IPS DF 6.9 (cell line): ENCODE results near the gene C5orf46.

Experiments used
- DNase-seq: peaks from one replicate; pipeline ENCODE4 v3.0.0-alpha.2; 2013; ENCODE audit warnings: low read depth, low spot score
- H3K27ac ChIP-seq: one replicate; pipeline ENCODE4 v1.5.1; 2013; ENCODE audit warnings: low read length, control low read depth
- H3K27me3 ChIP-seq: 2 replicates; pipeline ENCODE4 v1.6.1; 2013; ENCODE audit warnings: mild to moderate bottlenecking, low read length; ENCODE audit not compliant: control insufficient read depth, insufficient read depth
- H3K36me3 ChIP-seq: 2 replicates; pipeline ENCODE4 v1.6.1; 2013; ENCODE audit warnings: low read length; ENCODE audit not compliant: control insufficient read depth, insufficient read depth
- H3K4me1 ChIP-seq: 2 replicates; pipeline ENCODE4 v1.6.1; 2013; ENCODE audit warnings: low read length; ENCODE audit not compliant: control insufficient read depth, insufficient read depth
- H3K4me3 ChIP-seq: 2 replicates; pipeline ENCODE4 v1.5.1; 2013; ENCODE audit warnings: mild to moderate bottlenecking, low read length
- H3K9me3 ChIP-seq: 2 replicates; pipeline ENCODE4 v1.6.1; 2013; ENCODE audit warnings: low read length, inconsistent platforms; ENCODE audit not compliant: control insufficient read depth, insufficient read depth
- WGBS: extraction: QIAGEN DNeasy Blood & Tissue Kit; methylation state at CpG from one replicate; pipeline ENCODE4 v1.1.7; 2013; ENCODE audit warnings: mixed read lengths, missing lambda C conversion rate; ENCODE audit not compliant: insufficient read length, insufficient coverage; 5-methylcytosine and 5-hydroxymethylcytosine counted together

The C5orf46 gene

DNA sequence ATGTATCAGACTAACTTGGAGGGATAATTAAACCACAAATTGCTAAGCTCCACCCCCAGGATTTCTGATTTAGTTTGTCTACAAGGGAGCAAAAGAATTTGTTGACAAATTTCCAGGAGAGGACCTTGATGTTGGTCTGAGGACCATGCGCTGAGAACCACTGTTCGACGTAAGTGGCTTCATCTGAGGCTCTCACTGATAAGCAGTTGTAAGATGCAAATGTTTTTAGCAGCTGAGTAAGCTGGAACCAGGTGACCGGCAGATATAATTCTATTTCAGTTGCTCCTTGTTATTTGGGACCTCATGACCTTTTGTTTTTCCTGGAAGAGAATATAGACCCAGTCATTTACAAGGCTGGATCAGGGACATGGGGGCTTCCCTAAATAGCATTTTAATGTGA lies 60.7 kb downstream of the C5orf46 start:
- no peaks in the 10 kb centered on the region for H3K36me3 ChIP-seq
- no peak overlapping the region for H3K4me3 ChIP-seq
- no CpG with 5 or more reads among the region's 4 CpGs for WGBS
- DNase-seq, result no peak
- H3K9me3 ChIP-seq, result no peaks in the 10 kb centered on the region
- H3K4me1 ChIP-seq, result no peaks in the 10 kb centered on the region
- H3K27ac ChIP-seq, result no peak overlapping the region
- H3K27me3 ChIP-seq, result no peaks in the 10 kb centered on the region

DNA sequence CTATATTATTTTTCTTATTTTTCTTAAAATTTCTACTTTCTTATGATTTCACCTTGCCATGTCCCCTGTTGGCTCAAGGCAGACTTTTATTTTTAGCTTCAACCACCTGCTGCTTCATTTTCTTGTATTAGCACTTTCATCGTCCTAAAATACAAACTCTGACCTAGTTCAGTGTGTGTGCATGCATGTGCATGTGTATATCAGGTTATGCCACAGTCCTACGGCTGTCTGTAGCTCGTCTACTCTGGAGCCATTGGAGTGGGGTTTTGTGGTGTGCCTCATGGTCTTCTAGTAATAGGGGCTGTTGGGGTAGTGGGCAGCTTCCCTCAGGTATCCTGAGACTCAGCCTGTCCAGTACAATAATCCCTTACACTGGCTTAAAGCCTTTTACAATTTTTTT lies 61.5 kb downstream of the C5orf46 start:
- H3K4me3 ChIP-seq, result no peak overlapping the region
- no peak for DNase-seq
- no CpG with 5 or more reads among the region's 3 CpGs for WGBS
- no peaks in the 10 kb centered on the region for H3K9me3 ChIP-seq
- H3K4me1 ChIP-seq, result no peaks in the 10 kb centered on the region
- H3K36me3 ChIP-seq, result no peaks in the 10 kb centered on the region
- H3K27ac ChIP-seq, result no peak overlapping the region
- H3K27me3 ChIP-seq, result no peaks in the 10 kb centered on the region

DNA sequence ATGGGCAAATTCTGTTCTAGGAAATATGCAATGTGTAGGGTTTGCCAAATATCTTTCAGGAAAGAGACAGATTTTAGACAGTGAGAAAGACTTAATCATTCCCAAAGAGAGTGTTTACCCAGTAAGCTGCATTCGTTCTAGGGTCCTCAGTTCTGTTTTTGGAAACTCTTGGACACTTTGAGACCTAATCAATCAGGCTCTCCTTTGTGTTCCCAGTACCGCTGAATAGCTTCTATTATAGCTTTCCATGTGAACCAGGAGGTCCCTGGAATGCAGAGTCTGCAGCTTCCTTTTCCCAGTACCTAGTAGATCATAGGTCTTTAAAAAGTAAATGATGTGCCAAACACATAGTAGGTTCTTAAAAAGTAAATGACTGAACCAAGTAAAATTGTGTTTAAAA lies 63.5 kb downstream of the C5orf46 start:
- Histone ChIP-seq H3K27me3 (no peaks in the 10 kb centered on the region), H3K4me3 (no peak overlapping the region), H3K36me3 (no peaks in the 10 kb centered on the region), H3K4me1 (no peaks in the 10 kb centered on the region), H3K9me3 (no peaks in the 10 kb centered on the region), H3K27ac (no peak overlapping the region)
- no peak for DNase-seq
- WGBS, result no CpG with 5 or more reads among the region's 2 CpGs
